H1 (cell line): ENCODE data around the gene LBH. TPM values are rescaled to one million over a fixed set of nuclear protein-coding genes. Genes with fewer than 3 reads are reported as not detected.

Experiments
- ASH2L ChIP-seq: fragments of 200-600, 300-600 bp; sonication (generic); IDR thresholded peaks from one replicate; pipeline ENCODE4 v1.7.1; 2017; ENCODE audit warnings: low read length
- CHD1 ChIP-seq: IDR thresholded peaks from 2 replicates; pipeline ENCODE4 v1.6.1; 2012; ENCODE audit warnings: low read depth, low read length, improper control_type of control experiment
- CHD7 ChIP-seq: fragments of 300-600 bp; sonication (generic); IDR thresholded peaks from 2 replicates; pipeline ENCODE4 v1.7.1; 2012; ENCODE audit warnings: low read length, moderate library complexity, mild to moderate bottlenecking, inconsistent platforms; ENCODE audit not compliant: insufficient replicate concordance
- CTBP2 ChIP-seq: IDR thresholded peaks from 2 replicates; pipeline ENCODE4 v1.7.0; 2011; ENCODE audit warnings: borderline replicate concordance, mild to moderate bottlenecking, moderate library complexity, mixed read lengths, low read length; ENCODE audit not compliant: insufficient read depth, insufficient read length
- EP300 ChIP-seq, 2 experiments: IDR thresholded peaks; 1 replicate in 1 of 2; 2 replicates in 1 of 2; pipeline ENCODE4 v1.6.1; 2011 to 2012; ENCODE audit warnings: low read depth in 2 of 2, low read length in 2 of 2, mild to moderate bottlenecking in 2 of 2, borderline replicate concordance in 1 of 2, inconsistent platforms in 1 of 2, moderate library complexity in 1 of 2
- FOSL1 ChIP-seq: IDR thresholded peaks from 2 replicates; pipeline ENCODE4 v1.6.1; 2011; ENCODE audit warnings: mild to moderate bottlenecking, low read depth, low read length, moderate library complexity; ENCODE audit not compliant: insufficient read depth
- HDAC6 ChIP-seq: IDR thresholded peaks from one replicate; pipeline ENCODE4 v1.7.1; 2012; ENCODE audit warnings: low read depth, mild to moderate bottlenecking, inconsistent platforms, low read length, moderate library complexity
- MAX ChIP-seq: IDR thresholded peaks from 2 replicates; pipeline ENCODE4 v1.6.1; 2012; ENCODE audit warnings: inconsistent platforms
- SIX5 ChIP-seq: IDR thresholded peaks from 2 replicates; pipeline ENCODE4 v1.6.1; 2011; ENCODE audit warnings: mild to moderate bottlenecking, low read depth, low read length
- polyA plus RNA-seq, 7 experiments: library from polyadenylated mRNA; depleted of rRNA in 3 of 7; stranded (reverse) in 5 of 7; unstranded in 2 of 7; fragments of >200 nt in 5 of 7; fragments of 200-250 nt in 2 of 7; gene quantifications; 1 replicate in 5 of 7; 2 replicates in 1 of 7; 4 replicates in 1 of 7; pipeline versions ENCODE4 v1.2.1 to v1.2.3, GENCODE V29; 2011 to 2013; ENCODE audit warnings: missing spikeins in 2 of 7, mixed read lengths in 2 of 7
- total RNA-seq: library from RNA; stranded (reverse); fragmentation: NEBNext Ultra II Directional; extraction: Animal tissue kit (Norgen Biotek cat#: 25700); gene quantifications from 2 replicates; pipeline ENCODE4 v1.2.1, GENCODE V29; 2021

The LBH gene
- total and polyA plus RNA-seq, 2 of the 8 experiments (the other 6 are each of a cell fraction or from before 2014, with no cell fraction given) = 25.7 to 34.5 TPM

- TF ChIP-seq CHD7 (no peak), MAX (no peak), HDAC6 (no peak), FOSL1 (no peak), CHD1 (no peak), EP300 (IDR thresholded peaks at IDR 0.05; ENCODE audit: borderline replicate concordance in 1 of 2, low read depth in 2 of 2, low read length in 2 of 2) (no peak), ASH2L (no peak), CTBP2 (no peak), SIX5 (no peak)
Measured at GRCh38 chr2:30300456-30301221, 69.3 kb downstream of the LBH start (continued).
